22Rv1 (cell line): ENCODE results near the gene PFKM.

Experiments used
- CTCF ChIP-seq: fragments of 450-650 bp; IDR thresholded peaks from 2 replicates; pipeline ENCODE4 v1.5.1; 2017; ENCODE audit warnings: mild to moderate bottlenecking
- ZFX ChIP-seq: fragments of 450-650 bp; IDR thresholded peaks from 2 replicates; pipeline ENCODE4 v1.6.1; 2017; ENCODE audit warnings: antibody characterized with exemption, borderline replicate concordance

- TF ChIP-seq CTCF (no peak), ZFX (no peak)
Observed at GRCh38 chr12:48129376-48129775, 10.2 kb downstream of the PFKM start.
